ENCODE measurements around the gene GNPTG.

Gene GNPTG

GRCh38 chr16:1335211-1335971, 16.3 kb upstream of the GNPTG start:
- Mint-ChIP-seq H3K27ac (no peak overlapping the region), H3K9me3 (no peaks in the 10 kb centered on the region), H3K36me3 (no peaks in the 10 kb centered on the region), H3K4me1 (peaks cover 21% of the 10 kb centered on the region), H3K4me3 (no peak overlapping the region), H3K27me3 (peaks cover 73% of the 10 kb centered on the region)
- CTCF ChIA-PET = interaction anchor here (1.2 kb wide), 1 partner anchor 29 kb away, joined by 3 read pairs; no protein-coding TSS in a partner anchor
- DNase-seq = no peak

- Mint-ChIP-seq H3K4me3 (no peak overlapping the region), H3K36me3 (no peaks in the 10 kb centered on the region), H3K27me3 (peaks cover 67% of the 10 kb centered on the region), H3K4me1 (peaks cover 24% of the 10 kb centered on the region), H3K9me3 (no peaks in the 10 kb centered on the region), H3K27ac (no peak overlapping the region)
- no peak for DNase-seq
- CTCF ChIA-PET = no interaction called here
Observed at GRCh38 chr16:1335996-1336395, 15.7 kb upstream of the GNPTG start.

GRCh38 chr16:1336619-1337018, 15.1 kb upstream of the GNPTG start:
- Mint-ChIP-seq H3K9me3 (no peaks in the 10 kb centered on the region), H3K4me3 (no peak overlapping the region), H3K27me3 (peaks cover 61% of the 10 kb centered on the region), H3K36me3 (no peaks in the 10 kb centered on the region), H3K4me1 (peaks cover 19% of the 10 kb centered on the region), H3K27ac (no peak overlapping the region)
- DNase-seq = no peak
- CTCF ChIA-PET = no interaction called here

GRCh38 chr16:1337486-1337885, 14.2 kb upstream of the GNPTG start:
- no peak overlapping the region for H3K27ac Mint-ChIP-seq
- DNase-seq = no peak
- CTCF ChIA-PET = interaction anchor here (1.7 kb wide), 1 partner anchor 9 kb away, joined by 4 read pairs; no protein-coding TSS in a partner anchor
- H3K36me3 Mint-ChIP-seq = no peaks in the 10 kb centered on the region
- peaks cover 17% of the 10 kb centered on the region for H3K4me1 Mint-ChIP-seq
- peaks cover 56% of the 10 kb centered on the region for H3K27me3 Mint-ChIP-seq
- H3K4me3 Mint-ChIP-seq = no peak overlapping the region
- no peaks in the 10 kb centered on the region for H3K9me3 Mint-ChIP-seq

GRCh38 chr16:1338119-1338730, 13.5 kb upstream of the GNPTG start:
- Mint-ChIP-seq H3K4me3 (no peak overlapping the region), H3K4me1 (peaks cover 21% of the 10 kb centered on the region), H3K27ac (no peak overlapping the region), H3K36me3 (no peaks in the 10 kb centered on the region), H3K9me3 (no peaks in the 10 kb centered on the region), H3K27me3 (peaks cover 56% of the 10 kb centered on the region)
- peak; percentile 47 for DNase-seq
- CTCF ChIA-PET = interaction anchor here (0.6 to 1.7 kb wide), 2 partner anchors 8 to 715 kb away, joined by 3 to 4 read pairs; no protein-coding TSS in a partner anchor

GRCh38 chr16:1338855-1339675, 12.7 kb upstream of the GNPTG start:
- Mint-ChIP-seq H3K4me1 (peaks cover 23% of the 10 kb centered on the region), H3K27ac (no peak overlapping the region)
- CTCF ChIA-PET = interaction anchor here (1.7 kb wide), 1 partner anchor 7 kb away, joined by 4 read pairs; no protein-coding TSS in a partner anchor

GRCh38 chr16:1340730-1341494, 10.8 kb upstream of the GNPTG start:
- H3K4me3 Mint-ChIP-seq = no peak overlapping the region
- CTCF ChIA-PET = no interaction called here
- DNase-seq = no peak
- H3K27ac Mint-ChIP-seq = no peak overlapping the region
- peaks cover 38% of the 10 kb centered on the region for H3K27me3 Mint-ChIP-seq
- H3K4me1 Mint-ChIP-seq = peaks cover 21% of the 10 kb centered on the region
- H3K36me3 Mint-ChIP-seq = no peaks in the 10 kb centered on the region
- H3K9me3 Mint-ChIP-seq = no peaks in the 10 kb centered on the region

More at GRCh38 chr16:1338855-1339675, 12.7 kb upstream of the GNPTG start:
- Mint-ChIP-seq H3K4me3 (no peak overlapping the region), H3K36me3 (no peaks in the 10 kb centered on the region), H3K27me3 (peaks cover 57% of the 10 kb centered on the region), H3K9me3 (no peaks in the 10 kb centered on the region)
- DNase-seq = no peak

GRCh38 chr16:1341495-1342420, 10.0 kb upstream of the GNPTG start:
- no peak overlapping the region for H3K27ac Mint-ChIP-seq
- H3K36me3 Mint-ChIP-seq = no peaks in the 10 kb centered on the region

GRCh38 chr16:1342526-1343427, 9.0 kb upstream of the GNPTG start:
- CTCF ChIA-PET = interaction anchor here (1.0 to 1.3 kb wide), 3 partner anchors 12 to 42 kb away, joined by 3 to 5 read pairs (median 3); no protein-coding TSS in a partner anchor
- peak; percentile 98 for DNase-seq
- Mint-ChIP-seq H3K4me3 (peak overlapping the region; percentile 68), H3K4me1 (peaks cover 21% of the 10 kb centered on the region), H3K27ac (peak overlapping the region; percentile 11), H3K36me3 (no peaks in the 10 kb centered on the region), H3K9me3 (no peaks in the 10 kb centered on the region), H3K27me3 (peaks cover 20% of the 10 kb centered on the region)

More at GRCh38 chr16:1341495-1342420, 10.0 kb upstream of the GNPTG start:
- Mint-ChIP-seq H3K9me3 (no peaks in the 10 kb centered on the region), H3K4me3 (peak overlapping the region; percentile 68), H3K4me1 (peaks cover 21% of the 10 kb centered on the region), H3K27me3 (peaks cover 30% of the 10 kb centered on the region)
- CTCF ChIA-PET = interaction anchor here (1.3 kb wide), 1 partner anchor 41 kb away, joined by 5 read pairs; no protein-coding TSS in a partner anchor
- DNase-seq = no peak

- DNase-seq = no peak
- no peaks in the 10 kb centered on the region for H3K36me3 Mint-ChIP-seq
- H3K4me3 Mint-ChIP-seq = peak overlapping the region; percentile 68
- H3K9me3 Mint-ChIP-seq = no peaks in the 10 kb centered on the region
- CTCF ChIA-PET = interaction anchor here (1.0 to 1.1 kb wide), 2 partner anchors 13 to 22 kb away, joined by 3 read pairs; no protein-coding TSS in a partner anchor
- peak overlapping the region; percentile 4 for H3K27ac Mint-ChIP-seq
- peaks cover 15% of the 10 kb centered on the region for H3K27me3 Mint-ChIP-seq
- H3K4me1 Mint-ChIP-seq = peaks cover 21% of the 10 kb centered on the region
Observed at GRCh38 chr16:1343428-1344242, 8.1 kb upstream of the GNPTG start.

- Mint-ChIP-seq H3K27ac (no peak overlapping the region), H3K36me3 (no peaks in the 10 kb centered on the region), H3K9me3 (no peaks in the 10 kb centered on the region)
Observed at GRCh38 chr16:1344499-1344898, 7.2 kb upstream of the GNPTG start.

More at GRCh38 chr16:1344499-1344898, 7.2 kb upstream of the GNPTG start:
- H3K27me3 Mint-ChIP-seq = peaks cover 15% of the 10 kb centered on the region
- no peak for DNase-seq
- H3K4me3 Mint-ChIP-seq = no peak overlapping the region
- peaks cover 21% of the 10 kb centered on the region for H3K4me1 Mint-ChIP-seq
- CTCF ChIA-PET = no interaction called here

Data from activated naive CD4-positive, alpha-beta T cell treated with anti-CD3 and anti-CD28 coated beads, Interleukin-2, amount 10 ng/mL, durations not matched to agents 7 days and 5 days (primary cell).